ENCODE data around the gene RNF152.

Gene RNF152

DNA sequence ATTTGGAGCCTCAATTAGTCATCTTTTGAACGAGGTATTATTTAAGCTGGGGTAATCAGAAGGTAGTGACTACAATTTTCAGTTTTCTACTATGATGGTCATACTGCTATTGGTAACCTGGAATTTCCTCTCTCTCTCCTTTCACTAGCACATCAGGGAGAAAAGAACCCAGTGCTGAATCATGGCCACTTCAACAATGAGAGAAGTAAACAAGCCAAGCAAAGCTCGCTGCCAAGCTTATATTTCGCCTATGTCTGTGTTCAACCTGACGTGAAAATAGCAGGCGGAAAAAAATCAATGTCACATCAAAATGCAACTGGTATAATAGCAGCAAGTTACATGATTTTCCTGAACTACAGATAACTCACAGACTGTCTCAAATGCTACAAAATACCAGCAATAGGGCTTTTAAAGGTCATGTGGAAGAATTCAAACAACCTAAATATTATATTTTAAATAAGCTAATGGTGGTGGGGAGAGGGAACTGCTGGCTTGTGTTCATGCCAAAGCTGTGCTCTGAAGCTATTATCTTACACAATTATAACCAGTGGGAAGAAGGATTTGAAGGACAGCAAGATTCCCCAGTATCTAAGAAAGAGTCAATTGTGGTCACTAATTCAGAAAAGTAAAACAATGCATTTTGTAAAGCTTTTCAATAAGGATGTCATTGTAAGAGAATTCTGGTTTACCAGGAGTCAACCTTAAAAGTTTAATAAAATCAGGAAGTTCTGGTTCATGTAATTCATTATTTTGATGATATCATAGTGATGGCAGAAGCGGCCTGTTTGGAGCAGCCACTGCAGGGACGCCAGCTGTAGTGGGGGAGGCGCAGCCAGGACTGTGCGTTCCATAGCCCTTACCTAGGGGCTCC is 38.0 kb downstream of the RNF152 start:
- DNase-seq (ENCODE audit: low read depth) = no peak

DNA sequence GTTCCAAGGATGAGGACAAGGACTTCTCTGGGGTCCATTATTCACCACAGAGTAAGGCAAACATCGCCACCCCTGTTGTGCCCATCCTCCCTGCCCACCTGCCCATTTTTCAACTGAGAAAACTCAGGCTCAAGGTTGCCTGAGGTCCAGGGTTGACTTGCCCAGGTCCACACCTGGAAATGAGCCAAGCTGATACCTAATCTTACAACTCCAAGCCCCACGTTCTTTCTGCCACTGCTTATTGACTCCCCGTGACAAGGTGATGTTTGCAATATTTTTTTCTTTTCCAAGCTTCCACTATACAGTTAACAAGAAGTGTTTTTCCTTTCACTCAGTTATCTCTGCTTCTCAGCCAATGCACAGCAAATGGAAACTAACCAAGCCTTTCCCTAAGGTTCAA is 39.0 kb downstream of the RNF152 start:
- no peak for DNase-seq (ENCODE audit: low read depth)

DNA sequence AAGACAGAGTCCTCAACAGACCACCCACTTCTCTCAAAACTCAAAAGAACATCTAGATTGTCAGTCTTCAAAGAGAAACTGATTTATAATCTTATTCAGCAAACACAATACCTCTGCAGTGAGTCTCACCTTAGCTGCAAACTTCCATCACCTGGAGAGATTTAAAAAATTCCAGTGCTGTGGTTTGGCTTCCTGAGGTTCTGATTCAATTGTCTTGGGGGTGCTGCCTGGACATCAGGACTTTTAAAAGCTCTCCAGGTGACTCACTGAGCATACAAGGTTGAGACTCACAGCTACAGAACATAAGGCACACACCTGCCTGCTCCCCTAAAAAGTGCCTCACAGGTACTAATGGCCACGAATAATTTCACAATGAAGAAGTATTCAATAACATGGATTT is 40.3 kb downstream of the RNF152 start:
- no peak for DNase-seq (ENCODE audit: low read depth)

DNA sequence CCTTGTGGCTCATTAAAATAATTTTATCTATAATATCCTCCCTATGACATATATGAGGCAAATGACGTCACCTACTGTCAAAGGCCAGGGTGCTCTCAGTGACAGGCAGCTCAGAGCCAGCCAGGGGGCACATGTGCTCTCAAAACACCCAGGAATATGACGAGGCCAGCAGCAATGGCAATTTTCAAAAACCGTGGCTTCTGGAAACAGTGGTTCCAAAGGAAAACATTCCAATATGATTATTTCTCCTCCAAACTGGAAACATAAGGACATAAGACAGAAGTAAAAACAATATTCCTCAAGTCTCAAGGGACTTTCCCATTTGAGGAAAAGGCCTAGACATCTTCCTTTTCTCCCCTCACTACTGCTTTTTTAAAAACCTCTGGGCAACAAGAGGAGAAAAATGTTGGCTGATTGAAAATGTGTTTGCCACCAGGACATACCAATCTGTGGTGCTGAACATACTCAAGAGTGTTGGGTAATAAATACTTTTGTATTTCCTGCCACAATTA is 40.8 kb downstream of the RNF152 start:
- no peak for DNase-seq (ENCODE audit: low read depth)

DNA sequence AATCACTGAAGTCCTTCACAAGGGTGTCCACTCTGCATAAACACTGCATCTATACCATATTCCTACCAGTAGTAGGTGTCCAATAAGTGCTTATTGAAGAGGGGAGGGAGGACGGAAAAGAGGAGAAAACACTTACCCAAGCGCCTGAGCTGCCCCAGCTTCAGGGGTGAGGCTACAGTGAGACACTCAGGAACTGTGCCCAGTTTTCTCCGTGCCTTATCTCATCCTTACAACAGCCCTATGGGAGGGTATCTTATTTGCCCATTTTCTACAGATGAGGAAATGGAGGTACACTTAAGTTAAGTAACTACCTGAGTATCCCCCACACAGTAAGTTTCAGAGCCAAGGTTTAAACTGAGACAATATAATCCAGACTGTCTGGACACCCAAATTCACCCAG is 41.5 kb downstream of the RNF152 start:
- DNase-seq (ENCODE audit: low read depth) = no peak

DNA sequence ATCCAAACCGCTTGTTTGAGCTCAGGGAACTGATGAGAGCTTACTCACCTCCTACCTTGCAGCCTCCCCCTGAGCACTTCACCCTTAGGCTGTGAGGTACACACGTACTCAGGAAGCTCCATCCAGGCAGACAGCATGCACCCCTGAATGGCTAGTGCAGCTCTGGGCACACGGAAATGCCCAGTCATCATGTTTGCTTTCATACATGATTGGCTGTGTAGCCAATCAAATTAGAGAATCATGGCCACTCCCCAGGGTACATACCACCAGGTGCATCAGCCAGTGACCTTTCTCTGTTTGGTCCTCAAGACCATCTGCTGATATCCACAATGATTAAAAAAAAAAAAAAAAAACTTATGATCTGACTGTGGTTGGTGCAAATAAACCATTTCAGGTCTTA is 42.1 kb downstream of the RNF152 start:
- DNase-seq (ENCODE audit: low read depth) = no peak

GRCh38 chr18:61847164-61847791 is 45.5 kb downstream of the RNF152 start:
- DNase-seq (ENCODE audit: low read depth) = no peak

- no peak for DNase-seq (ENCODE audit: low read depth)
Measured at GRCh38 chr18:61845197-61845596, 47.6 kb downstream of the RNF152 start.

DNA sequence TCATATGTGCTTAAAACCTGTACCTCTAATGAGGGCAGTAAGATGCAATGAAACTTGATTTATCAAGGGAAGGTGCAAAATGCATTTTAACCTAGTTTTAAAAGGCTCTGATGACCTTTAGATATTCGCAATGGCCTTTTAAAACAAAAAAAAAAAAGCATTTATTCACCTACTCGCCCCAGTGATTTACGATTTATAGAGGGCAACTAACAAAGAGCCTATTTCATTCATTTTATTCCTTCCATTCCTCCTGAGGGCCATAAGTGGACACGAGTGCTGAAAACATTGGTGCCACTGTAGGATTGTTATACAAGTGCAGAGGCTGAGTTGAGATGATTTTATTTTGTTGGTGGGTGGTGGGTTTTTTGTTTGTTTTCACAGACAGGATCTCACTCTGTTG is 48.1 kb downstream of the RNF152 start:
- DNase-seq (ENCODE audit: low read depth) = no peak

DNA sequence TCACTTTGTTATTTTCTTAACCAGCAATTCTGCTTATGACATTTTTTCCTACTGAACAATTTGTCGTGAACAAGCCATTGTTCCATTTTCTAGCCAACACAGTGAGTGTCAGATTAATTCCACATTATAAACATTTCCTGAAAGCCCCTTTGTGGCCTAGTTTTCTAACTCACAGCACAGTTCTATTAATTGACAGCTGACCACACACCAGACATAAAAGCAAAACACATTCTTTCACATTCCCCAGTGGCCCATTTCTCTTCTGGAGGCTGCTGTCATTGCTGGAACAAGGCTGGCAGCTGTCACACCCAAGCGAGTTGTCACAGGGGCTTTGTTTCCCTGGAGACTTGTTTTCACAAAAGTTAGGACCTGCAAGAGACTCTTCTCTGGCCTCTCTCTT is 50.7 kb downstream of the RNF152 start:
- DNase-seq (ENCODE audit: low read depth) = no peak

DNA sequence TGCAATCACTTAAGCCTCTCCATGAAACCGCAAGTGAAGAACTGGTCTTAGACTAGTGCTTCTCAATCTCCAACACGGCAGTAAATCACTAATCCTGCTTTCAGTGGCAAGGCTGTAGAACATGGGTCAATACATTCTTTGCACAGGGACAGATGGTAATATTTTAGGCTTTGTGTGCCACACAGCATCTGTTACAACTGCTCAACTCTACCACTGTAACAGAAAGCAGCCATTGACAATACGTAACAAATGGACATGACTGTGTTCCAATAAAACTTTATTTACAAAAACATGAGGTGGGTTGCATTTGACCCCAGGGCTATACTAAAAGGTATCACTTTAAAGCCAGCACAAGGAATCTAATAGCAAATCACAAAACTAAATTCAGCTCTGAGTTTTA is 51.1 kb downstream of the RNF152 start:
- DNase-seq (ENCODE audit: low read depth) = no peak

GRCh38 chr18:61840324-61840723 is 52.5 kb downstream of the RNF152 start:
- DNase-seq (ENCODE audit: low read depth) = no peak

GRCh38 chr18:61838521-61838920 is 54.3 kb downstream of the RNF152 start:
- DNase-seq (ENCODE audit: low read depth) = no peak

GRCh38 chr18:61833978-61834377 is 58.8 kb downstream of the RNF152 start:
- DNase-seq (ENCODE audit: low read depth) = no peak

GRCh38 chr18:61833387-61833786 is 59.4 kb downstream of the RNF152 start:
- DNase-seq (ENCODE audit: low read depth) = no peak

GRCh38 chr18:61832858-61833257 is 59.9 kb downstream of the RNF152 start:
- no peak for DNase-seq (ENCODE audit: low read depth)

- DNase-seq (ENCODE audit: low read depth) = no peak
Measured at GRCh38 chr18:61831071-61831470, 61.7 kb downstream of the RNF152 start.

DNA sequence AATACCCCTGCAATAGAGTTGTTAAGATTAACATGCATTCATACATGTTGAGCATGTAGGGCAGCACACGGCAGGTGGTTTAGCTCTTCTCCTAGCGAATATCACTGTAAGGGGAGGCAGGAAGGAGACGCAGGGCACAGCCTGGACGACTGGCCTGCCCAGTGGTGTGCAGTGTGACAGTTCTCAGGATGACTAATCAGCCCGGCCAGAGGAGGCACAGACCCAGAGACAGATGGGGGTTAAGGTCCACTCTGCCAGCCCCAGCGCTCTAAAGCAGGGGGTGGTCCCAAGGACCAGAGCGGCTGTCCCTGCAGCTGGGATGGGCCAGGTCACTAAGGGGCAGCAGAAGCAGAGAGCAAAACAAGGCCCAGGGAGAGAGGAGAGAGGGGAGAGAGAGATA is 63.7 kb downstream of the RNF152 start:
- no peak for DNase-seq (ENCODE audit: low read depth)

DNA sequence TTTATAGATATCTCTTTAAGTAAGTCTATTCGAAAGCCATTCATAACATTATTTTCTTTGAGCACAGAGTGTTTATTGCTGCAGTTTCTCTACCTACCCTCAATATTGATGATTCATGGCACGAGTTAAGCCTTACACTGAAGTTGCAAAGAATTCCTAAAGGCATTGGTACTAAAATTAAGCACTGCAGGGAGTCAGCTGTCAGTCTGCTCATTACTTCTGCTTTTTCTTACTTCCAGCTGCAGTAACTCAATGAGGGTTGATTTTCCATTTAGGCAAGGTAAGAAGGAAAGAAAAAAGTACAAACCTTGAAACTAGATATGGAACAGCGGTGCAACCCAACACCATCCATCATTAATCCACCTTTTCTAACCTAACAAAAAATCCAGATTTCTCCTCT is 65.2 kb downstream of the RNF152 start:
- no peak for DNase-seq (ENCODE audit: low read depth)

GRCh38 chr18:61825386-61825785 is 67.4 kb downstream of the RNF152 start:
- DNase-seq (ENCODE audit: low read depth) = no peak

DNA sequence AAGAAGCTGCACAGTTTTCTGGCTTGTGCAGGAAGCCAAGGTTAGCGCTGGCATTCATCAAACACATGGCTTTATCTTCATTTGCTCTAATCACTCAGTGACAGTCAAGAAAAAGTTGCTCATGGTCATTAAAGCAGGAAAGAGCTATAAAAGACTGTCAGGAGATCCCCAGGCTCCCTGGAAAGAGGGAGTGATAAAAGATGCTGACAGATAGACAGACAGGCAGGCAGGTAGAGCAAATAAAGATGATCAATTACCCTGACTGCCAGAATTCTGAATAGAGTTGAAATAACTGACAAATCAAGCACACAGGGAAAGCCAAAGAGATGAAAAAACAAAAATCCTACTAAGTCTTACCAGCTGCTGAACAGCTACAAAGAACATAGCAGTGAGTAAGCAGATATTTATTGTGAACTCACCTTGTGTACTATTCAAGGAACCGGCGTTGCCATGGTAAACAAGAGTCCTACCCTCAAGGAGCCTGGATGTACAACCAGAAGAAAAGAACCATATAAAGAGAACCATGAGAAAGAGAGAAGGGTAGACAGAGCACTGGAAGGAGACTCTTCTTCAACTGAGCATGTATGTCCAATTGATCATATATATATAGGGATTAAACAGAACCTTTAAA is 68.0 kb downstream of the RNF152 start:
- no peak for DNase-seq (ENCODE audit: low read depth)

DNA sequence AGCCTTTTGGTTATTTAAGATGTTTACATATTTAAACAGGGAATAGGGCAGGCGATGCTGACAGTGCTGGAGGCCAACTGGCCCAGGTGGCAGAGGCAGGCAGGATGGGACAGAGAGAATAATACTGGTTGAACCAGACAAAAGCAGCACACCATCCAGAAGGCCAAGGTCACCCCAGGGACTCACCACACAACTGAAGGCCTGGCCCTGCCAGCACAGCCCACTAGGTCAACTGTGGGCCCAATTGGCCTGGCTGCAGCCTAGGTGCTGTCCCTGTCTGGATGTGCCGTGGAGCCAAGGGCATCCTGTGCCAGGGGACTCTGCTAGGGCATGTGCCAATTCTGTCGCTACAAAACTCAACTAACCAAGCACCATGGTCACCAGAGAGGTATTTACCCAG is 69.2 kb downstream of the RNF152 start:
- no peak for DNase-seq (ENCODE audit: low read depth)

GRCh38 chr18:61822879-61823278 is 69.9 kb downstream of the RNF152 start:
- no peak for DNase-seq (ENCODE audit: low read depth)
